ENCODE data around the gene TSPEAR.

TSPEAR gene

GRCh38 chr21:44718093-44718492 lies 6.7 kb upstream of the TSPEAR start:
- DNase-seq, result no peak

GRCh38 chr21:44716984-44717383 lies 5.6 kb upstream of the TSPEAR start:
- DNase-seq, result no peak

- DNase-seq, result no peak
Observed at GRCh38 chr21:44714905-44715304, 3.5 kb upstream of the TSPEAR start.

DNA sequence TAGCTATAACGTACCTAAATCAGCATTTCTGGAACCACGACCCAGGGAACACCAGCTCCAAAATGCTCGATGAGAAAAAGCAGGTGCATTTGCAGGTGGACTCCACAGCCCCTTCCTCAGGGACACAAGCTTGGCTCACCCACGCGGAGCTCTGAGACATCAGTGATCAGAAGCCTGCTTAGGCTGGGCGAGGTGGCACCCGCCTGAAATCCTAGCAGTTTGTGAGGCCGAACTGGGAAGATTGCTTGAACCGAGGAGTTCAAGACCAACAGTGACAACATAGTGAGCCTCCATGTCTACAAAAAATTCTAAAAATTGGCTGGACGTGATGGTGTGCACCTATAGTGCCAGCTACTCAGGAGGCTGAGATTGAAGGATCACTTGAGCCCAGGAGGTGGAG lies 2.5 kb upstream of the TSPEAR start:
- no peak for DNase-seq

DNA sequence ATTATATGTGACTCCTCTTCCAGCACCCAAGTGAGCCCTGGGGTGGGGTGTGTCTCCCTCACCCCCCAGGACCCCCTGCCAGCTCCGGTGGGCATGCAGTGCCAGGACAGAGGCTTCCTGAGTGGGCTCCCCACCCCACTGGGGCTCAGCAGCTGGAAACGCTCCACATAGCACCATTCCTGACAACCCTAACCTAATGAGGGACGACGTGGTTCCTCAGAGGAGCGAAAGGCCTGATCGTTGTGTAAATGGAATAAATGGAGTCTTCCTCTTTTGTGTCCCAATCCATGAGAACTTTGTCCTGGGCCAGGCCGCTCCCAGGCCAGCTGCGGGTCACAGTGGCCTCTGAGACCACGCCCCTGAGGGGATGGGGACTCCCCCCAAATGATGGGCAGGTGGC lies 1.8 kb upstream of the TSPEAR start:
- no peak for DNase-seq

GRCh38 chr21:44712203-44713028 lies 1.0 kb upstream of the TSPEAR start:
- DNase-seq, result no peak

GRCh38 chr21:44710756-44711326 lies 531 bp downstream of the TSPEAR start:
- peak; percentile 54 for DNase-seq

GRCh38 chr21:44710294-44710665 lies 1.1 kb downstream of the TSPEAR start:
- no peak for DNase-seq

DNA sequence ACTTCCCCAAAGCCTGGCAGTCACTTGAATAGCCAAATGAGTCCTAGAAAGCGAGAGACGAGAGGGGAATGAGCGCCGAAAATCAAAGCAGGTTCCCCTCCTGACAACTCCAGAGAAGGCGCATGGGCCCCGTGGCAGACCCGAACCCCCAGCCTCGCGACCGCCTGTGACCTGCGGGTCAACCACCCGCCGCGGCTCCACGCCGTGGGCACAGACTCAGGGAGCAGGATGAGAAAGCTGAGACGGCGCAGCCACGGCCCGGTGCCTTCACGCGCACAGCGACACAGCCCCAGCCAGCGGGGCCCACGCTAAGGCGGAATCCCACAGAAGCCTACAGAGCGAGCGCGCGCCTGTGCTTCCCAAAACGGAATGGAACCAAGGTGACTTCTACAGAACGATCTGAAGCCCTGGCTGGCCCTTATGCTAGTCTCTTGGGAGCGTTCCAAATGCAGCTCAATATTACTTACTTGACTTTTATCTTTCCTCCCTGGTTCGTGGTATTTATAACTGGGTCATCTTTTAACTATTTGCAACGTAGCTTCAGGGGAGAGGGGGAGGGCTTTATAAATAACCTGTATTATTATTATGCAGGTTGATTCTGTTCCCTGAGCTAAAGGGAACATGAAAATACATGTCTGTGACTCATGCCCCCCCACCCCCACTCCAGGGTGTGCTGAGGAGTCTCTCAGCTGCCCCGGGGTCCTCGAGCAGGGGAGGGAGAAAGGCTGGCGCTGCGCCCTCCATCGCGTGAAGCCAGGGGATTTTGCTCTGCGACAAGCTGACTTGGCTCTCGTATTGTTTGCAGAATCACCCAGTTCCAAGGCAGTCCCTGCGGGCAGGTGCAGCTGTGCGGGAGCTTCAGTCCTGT lies 1.7 kb downstream of the TSPEAR start:
- peak; percentile 37 for DNase-seq

GRCh38 chr21:44708866-44709425 lies 2.4 kb downstream of the TSPEAR start:
- no peak for DNase-seq

GRCh38 chr21:44708213-44708865 lies 3.0 kb downstream of the TSPEAR start:
- no peak for DNase-seq

DNA sequence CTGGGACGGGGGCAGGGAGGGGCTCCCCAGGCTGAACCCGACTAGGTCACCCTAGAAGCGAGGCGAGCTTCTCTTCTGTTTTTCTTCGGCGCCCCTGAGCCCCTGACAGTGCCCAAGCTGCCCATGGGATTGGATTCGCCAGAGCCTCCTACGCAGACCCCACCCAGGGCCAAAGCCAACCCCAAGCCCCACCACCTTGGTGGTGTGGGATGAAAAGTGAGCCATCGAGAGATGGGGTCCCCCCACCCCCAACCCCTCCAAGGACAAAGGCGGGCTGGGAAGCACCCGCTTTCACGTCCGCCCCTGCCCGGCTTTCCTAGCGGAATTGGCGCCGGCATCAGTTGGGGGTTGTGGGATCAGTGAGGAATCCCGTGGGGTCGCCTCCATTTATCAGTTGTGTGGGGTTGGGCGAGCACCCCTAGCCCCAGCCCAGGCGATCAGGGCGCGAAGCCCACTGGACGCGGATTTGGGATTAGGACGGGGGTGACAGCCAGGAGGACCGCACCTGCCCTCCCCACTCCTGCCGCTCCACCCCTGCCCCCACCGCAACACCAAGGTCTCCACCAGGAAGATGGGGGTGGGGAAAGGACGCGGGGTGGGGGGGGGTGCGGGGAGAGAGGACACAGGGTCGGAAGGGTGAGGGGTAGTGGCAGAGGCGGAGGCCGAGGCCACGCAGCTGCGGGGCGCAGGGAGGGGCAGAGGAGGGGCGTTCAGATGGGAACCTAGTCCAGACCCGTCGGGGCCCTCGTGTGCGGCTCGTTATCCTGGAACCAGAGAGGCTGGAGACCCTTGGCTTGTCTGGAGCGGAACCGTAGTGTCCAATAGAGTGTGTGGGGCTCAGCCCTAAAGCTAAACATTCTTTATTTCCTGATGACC lies 4.4 kb downstream of the TSPEAR start:
- no peak for DNase-seq

- DNase-seq, result no peak
Observed at GRCh38 chr21:44706026-44706705, 5.2 kb downstream of the TSPEAR start.

- DNase-seq, result no peak
Observed at GRCh38 chr21:44704636-44705001, 6.8 kb downstream of the TSPEAR start.

- DNase-seq, result no peak
Observed at GRCh38 chr21:44703731-44704635, 7.4 kb downstream of the TSPEAR start.

GRCh38 chr21:44702973-44703730 lies 8.2 kb downstream of the TSPEAR start:
- DNase-seq, result no peak

- DNase-seq, result no peak
Observed at GRCh38 chr21:44702111-44702972, 9.0 kb downstream of the TSPEAR start.

DNA sequence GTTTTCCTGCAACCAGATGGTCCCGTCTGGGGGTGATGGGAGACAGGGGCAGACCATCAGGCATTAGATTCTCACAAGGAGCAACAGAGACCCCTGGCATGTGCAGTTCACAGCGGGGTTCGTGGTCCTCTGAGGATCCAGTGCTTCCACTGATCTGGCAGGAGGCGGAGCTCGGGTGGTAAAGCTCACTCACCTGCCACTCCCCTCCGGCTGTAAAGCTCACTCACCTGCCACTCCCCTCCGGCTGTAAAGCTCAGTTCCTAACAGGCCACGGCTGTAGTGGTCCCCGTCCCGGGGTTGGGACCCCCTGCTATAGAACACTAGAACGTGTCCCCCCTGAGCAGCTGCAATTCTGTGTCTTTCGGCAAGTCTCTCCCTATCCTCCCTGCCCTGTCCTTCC lies 9.8 kb downstream of the TSPEAR start:
- DNase-seq, result no peak

Measured in NCI-H1436 treated with DMSO at 0.1 percent for 48 hours (cell line).